Measurements from ENCODE around the gene DLG5. TPM values are rescaled to one million over a fixed set of nuclear protein-coding genes. Genes with fewer than 3 reads are reported as not detected.

DLG5 gene
- total and polyA plus RNA-seq, 2 experiments from 2014 or later: 4.4 to 27.9 TPM

GRCh38 chr10:77881636-77882035, 44.9 kb downstream of the DLG5 start:
- H3K4me2 ChIP-seq (ENCODE audit: unreplicated experiment): no peak overlapping the region
- H3K4me1 ChIP-seq (ENCODE audit: insufficient read depth): 0 out of 2 replicates have a peak, but pooled peaks cover under 1% of the 10 kb centered on the region
- TF ChIP-seq EZH2phosphoT487 (IDR thresholded peaks at IDR 0.05; ENCODE audit: insufficient read depth, low read depth) (no peak), EZH2 (IDR thresholded peaks at IDR 0.05; ENCODE audit: insufficient read depth, poor library complexity, severe bottlenecking) (no peak)
- in situ Hi-C loops (cut with MboI): no loop called here
- H3K27ac ChIP-seq: no peak overlapping the region
- no peaks in the 10 kb centered on the region for H3K36me3 ChIP-seq (ENCODE audit: low read depth)
- peaks cover 4% of the 10 kb centered on the region; the same call in 1 of the 2 replicates for H3F3A ChIP-seq (ENCODE audit: insufficient read depth)
- H3K4me3 ChIP-seq: no peak overlapping the region
- H4K20me1 ChIP-seq (ENCODE audit: insufficient read depth): peaks cover 13% of the 10 kb centered on the region; the same call in 1 of the 2 replicates
- H3K79me2 ChIP-seq (ENCODE audit: insufficient read depth): peaks cover 95% of the 10 kb centered on the region
- no peak overlapping the region for H3K9ac ChIP-seq
- DNase-seq: no peak
- WGBS, 2 experiments (ENCODE audit: low coverage in 1 of 2, low lambda C conversion rate in 2 of 2, missing lambda C conversion rate in 2 of 2): 82 to 91% methylated on average over 4 of the region's 4 CpGs
- H3K9me3 ChIP-seq (ENCODE audit: low read depth): no peaks in the 10 kb centered on the region
- no peaks in the 10 kb centered on the region for H3K9me2 ChIP-seq (ENCODE audit: insufficient read depth)
- no peaks in the 10 kb centered on the region for H3K27me3 ChIP-seq (replicated peaks; ENCODE audit: insufficient read depth)
- H2AFZ ChIP-seq: no peak overlapping the region

GRCh38 chr10:77881222-77881621, 45.3 kb downstream of the DLG5 start:
- H3K36me3 ChIP-seq (ENCODE audit: low read depth): no peaks in the 10 kb centered on the region
- no peaks in the 10 kb centered on the region for H3K27me3 ChIP-seq (replicated peaks; ENCODE audit: insufficient read depth)
- no peak overlapping the region for H3K27ac ChIP-seq
- H3K9me2 ChIP-seq (ENCODE audit: insufficient read depth): no peaks in the 10 kb centered on the region
- H3K4me3 ChIP-seq: no peak overlapping the region
- H2AFZ ChIP-seq: no peak overlapping the region
- no peak overlapping the region for H3K4me2 ChIP-seq (ENCODE audit: unreplicated experiment)
- no peak overlapping the region for H3K9ac ChIP-seq
- H4K20me1 ChIP-seq (ENCODE audit: insufficient read depth): peaks cover 12% of the 10 kb centered on the region; the same call in 1 of the 2 replicates
- H3K79me2 ChIP-seq (ENCODE audit: insufficient read depth): peaks cover 93% of the 10 kb centered on the region
- no peak for DNase-seq
- no peaks in the 10 kb centered on the region for H3K9me3 ChIP-seq (ENCODE audit: low read depth)
- WGBS, 2 experiments (ENCODE audit: low coverage in 1 of 2, low lambda C conversion rate in 2 of 2, missing lambda C conversion rate in 2 of 2): 73 to 80% methylated on average over 3 of the region's 3 CpGs
- H3K4me1 ChIP-seq (ENCODE audit: insufficient read depth): no peaks in the 10 kb centered on the region
- no peaks in the 10 kb centered on the region for H3F3A ChIP-seq (ENCODE audit: insufficient read depth)
- in situ Hi-C loops (cut with MboI): no loop called here
- TF ChIP-seq EZH2phosphoT487 (IDR thresholded peaks at IDR 0.05; ENCODE audit: insufficient read depth, low read depth) (no peak), EZH2 (IDR thresholded peaks at IDR 0.05; ENCODE audit: insufficient read depth, poor library complexity, severe bottlenecking) (no peak)

DNA sequence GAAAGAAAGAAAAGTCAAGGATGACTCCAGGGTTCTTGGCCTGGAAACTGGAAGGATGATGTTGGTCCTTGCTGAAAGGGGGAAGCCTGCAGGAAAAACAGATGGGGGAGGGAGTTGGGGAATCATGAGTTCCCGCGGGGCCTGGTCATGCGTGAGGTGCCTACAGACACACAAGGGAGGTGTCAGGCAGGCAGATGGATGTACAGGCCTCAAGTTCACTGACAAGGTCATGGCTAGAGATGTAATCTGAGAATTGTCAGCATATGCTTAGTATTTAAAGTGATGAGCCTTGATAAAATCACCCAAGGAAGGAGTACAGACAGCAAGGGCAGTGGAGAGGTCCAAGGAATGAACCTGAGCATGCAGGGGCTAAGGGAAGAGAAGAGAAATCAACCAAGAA, 46.8 kb downstream of the DLG5 start:
- peaks cover 93% of the 10 kb centered on the region for H3K79me2 ChIP-seq (ENCODE audit: insufficient read depth)
- no peak for DNase-seq
- H4K20me1 ChIP-seq (ENCODE audit: insufficient read depth): peaks cover 15% of the 10 kb centered on the region; the same call in 1 of the 2 replicates

DNA sequence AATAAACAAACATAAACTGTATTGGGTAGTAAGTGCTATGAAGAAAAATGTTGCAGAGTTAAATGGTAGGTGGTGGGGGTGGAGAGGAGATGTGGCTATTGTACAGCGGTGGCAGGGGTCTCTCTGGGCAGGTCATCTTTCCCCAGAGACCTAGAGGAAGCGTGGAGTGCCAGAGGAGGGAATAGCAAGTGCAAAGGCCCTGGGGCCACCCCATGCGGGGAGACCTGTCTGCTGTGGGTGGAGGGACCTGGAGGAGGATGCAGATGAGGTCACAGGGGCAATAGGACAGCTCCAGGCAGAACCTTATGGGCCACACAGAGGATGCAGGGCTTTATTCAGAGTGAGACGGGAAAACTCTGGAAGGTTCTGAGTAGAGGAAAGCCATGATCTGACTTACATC, 47.5 kb downstream of the DLG5 start:
- Histone ChIP-seq H4K20me1 (ENCODE audit: insufficient read depth) (peaks cover 21% of the 10 kb centered on the region; the same call in 1 of the 2 replicates), H3K36me3 (ENCODE audit: low read depth) (no peaks in the 10 kb centered on the region), H3K9me3 (ENCODE audit: low read depth) (no peaks in the 10 kb centered on the region), H3K9ac (no peak overlapping the region), H3K27ac (no peak overlapping the region), H3K4me3 (no peak overlapping the region), H3K27me3 (replicated peaks; ENCODE audit: insufficient read depth) (no peaks in the 10 kb centered on the region), H3K4me1 (ENCODE audit: insufficient read depth) (peaks cover 6% of the 10 kb centered on the region; the same call in 1 of the 2 replicates), H3F3A (ENCODE audit: insufficient read depth) (peaks cover 8% of the 10 kb centered on the region), H3K4me2 (ENCODE audit: unreplicated experiment) (no peak overlapping the region), H2AFZ (no peak overlapping the region), H3K9me2 (ENCODE audit: insufficient read depth) (no peaks in the 10 kb centered on the region), H3K79me2 (ENCODE audit: insufficient read depth) (peaks cover 93% of the 10 kb centered on the region)
- no peak for DNase-seq
- TF ChIP-seq EZH2 (IDR thresholded peaks at IDR 0.05; ENCODE audit: insufficient read depth, poor library complexity, severe bottlenecking) (no peak), EZH2phosphoT487 (IDR thresholded peaks at IDR 0.05; ENCODE audit: insufficient read depth, low read depth) (no peak)
- 96 to 99% methylated on average over 4 of the region's 4 CpGs for WGBS, 2 experiments (ENCODE audit: low coverage in 1 of 2, low lambda C conversion rate in 2 of 2, missing lambda C conversion rate in 2 of 2)
- in situ Hi-C loops (cut with MboI): no loop called here

More for the DNA sequence above, 46.8 kb downstream of the DLG5 start:
- Histone ChIP-seq H3K4me2 (ENCODE audit: unreplicated experiment) (no peak overlapping the region), H2AFZ (no peak overlapping the region), H3K9me3 (ENCODE audit: low read depth) (no peaks in the 10 kb centered on the region), H3K36me3 (ENCODE audit: low read depth) (no peaks in the 10 kb centered on the region), H3K9ac (no peak overlapping the region), H3K4me1 (ENCODE audit: insufficient read depth) (no peaks in the 10 kb centered on the region), H3K27ac (no peak overlapping the region), H3K9me2 (ENCODE audit: insufficient read depth) (no peaks in the 10 kb centered on the region), H3K27me3 (replicated peaks; ENCODE audit: insufficient read depth) (no peaks in the 10 kb centered on the region), H3F3A (ENCODE audit: insufficient read depth) (0 out of 2 replicates have a peak, but pooled peaks cover 2% of the 10 kb centered on the region), H3K4me3 (no peak overlapping the region)
- TF ChIP-seq EZH2 (IDR thresholded peaks at IDR 0.05; ENCODE audit: insufficient read depth, poor library complexity, severe bottlenecking) (no peak), EZH2phosphoT487 (IDR thresholded peaks at IDR 0.05; ENCODE audit: insufficient read depth, low read depth) (no peak)
- in situ Hi-C loops (cut with MboI): no loop called here
- 95 to 98% methylated on average over 3 of the region's 3 CpGs for whole genome bisulfite sequencing, 2 experiments (ENCODE audit: low coverage in 1 of 2, low lambda C conversion rate in 2 of 2, missing lambda C conversion rate in 2 of 2)
